NT2/D1 (cell line): ENCODE measurements around the gene MAP2K6.

Experiments
- SUZ12 ChIP-seq: IDR thresholded peaks from 2 replicates; pipeline ENCODE4 v1.6.1; 2011; ENCODE audit not compliant: insufficient read length, insufficient read depth; ENCODE audit errors: extremely low read depth
- YY1 ChIP-seq: IDR thresholded peaks from 2 replicates; pipeline ENCODE4 v1.6.1; 2011; ENCODE audit not compliant: insufficient read length, insufficient read depth
- ZNF274 ChIP-seq: IDR thresholded peaks from 2 replicates; pipeline ENCODE4 v1.6.1; 2011; ENCODE audit warnings: mild to moderate bottlenecking, low read depth, low read length

GRCh38 chr17:69433093-69433492, 18.6 kb downstream of the MAP2K6 start:
- no peak for TF ChIP-seq YY1
- TF ChIP-seq SUZ12, result no peak
- TF ChIP-seq ZNF274, result no peak
